GM21528 (cell line): ENCODE measurements around the gene INTS3.
"Not testable (repeated sequence)": the region's sequence is repeated elsewhere in the genome, so short reads cannot be mapped to it uniquely, and the experiment has no call there.

ENCODE experiments used
- ATAC-seq: cut with Tn5 transposase; IDR thresholded peaks from one replicate; pipeline ENCODE4 v1.9.1; 2021; ENCODE audit warnings: mild to moderate bottlenecking, moderate library complexity; ENCODE audit not compliant: unreplicated experiment, low FRiP score

Gene INTS3

DNA sequence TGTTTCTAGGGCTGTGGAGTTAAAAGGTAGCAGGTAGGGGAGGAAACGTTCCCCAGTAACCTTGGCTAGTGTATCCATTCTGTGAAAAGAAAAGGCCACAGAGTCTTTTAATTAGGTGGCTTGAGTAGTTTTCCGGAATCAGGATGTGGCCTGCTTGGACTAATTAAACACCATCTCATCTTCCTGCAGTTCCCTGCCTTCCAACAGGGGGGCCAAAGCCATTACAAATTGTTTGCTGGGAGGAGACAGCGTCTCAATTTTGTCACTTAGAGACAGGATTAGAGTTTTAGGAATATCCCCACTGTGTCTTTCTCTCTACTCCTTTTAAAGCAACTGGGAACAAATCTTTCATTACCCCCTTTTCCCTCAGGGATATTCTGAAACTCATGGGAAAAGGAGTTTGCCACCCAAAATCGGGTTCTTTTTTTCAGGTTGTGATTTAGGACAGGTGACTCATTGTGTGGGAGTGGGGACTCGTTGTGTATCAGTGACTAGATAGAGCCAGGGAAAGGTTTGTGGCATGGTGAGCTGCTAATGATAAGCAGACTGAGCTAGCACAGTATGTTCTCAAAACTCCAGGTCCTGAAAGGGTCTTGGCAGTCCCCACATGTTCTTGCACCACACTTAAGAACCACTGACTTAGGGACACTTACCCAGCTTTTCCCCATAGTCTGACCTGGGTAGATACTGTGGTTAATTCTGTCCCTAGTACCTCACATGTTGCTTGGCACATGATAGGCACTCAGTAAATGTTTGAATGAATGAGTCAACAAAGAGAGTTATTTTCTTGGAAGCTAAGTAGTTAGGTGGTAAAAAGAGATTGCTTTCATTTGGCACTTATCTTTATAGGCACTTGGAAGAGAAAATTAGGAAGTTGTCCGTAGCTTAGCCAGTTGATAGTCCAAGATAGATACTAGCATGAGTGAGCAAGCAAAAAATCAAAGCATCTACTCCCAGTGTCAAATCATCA lies 22.5 kb downstream of the INTS3 start:
- no peak for ATAC-seq

GRCh38 chr1:153752072-153752471 lies 24.2 kb downstream of the INTS3 start:
- ATAC-seq: no peak

- no peak for ATAC-seq
Measured at GRCh38 chr1:153752571-153753195, 24.8 kb downstream of the INTS3 start.

DNA sequence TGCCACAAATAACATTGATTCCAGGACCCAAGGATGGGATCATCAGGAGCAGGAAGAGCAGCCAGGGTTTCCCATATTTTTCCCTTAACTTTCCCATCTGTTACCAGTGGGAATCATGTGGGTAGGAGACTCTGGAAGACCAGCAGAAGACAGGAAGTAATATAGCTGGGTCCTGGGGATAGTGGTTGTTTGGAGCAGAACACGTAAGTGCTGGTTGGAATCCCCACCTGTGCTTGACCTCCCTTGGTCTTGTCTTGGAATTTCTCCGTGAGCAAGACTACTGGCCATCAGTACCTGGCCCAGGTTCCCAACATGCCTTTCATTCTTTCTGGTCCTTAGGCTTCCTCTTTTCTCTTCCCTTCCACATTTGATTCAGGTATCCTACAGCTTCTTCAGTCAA lies 26.4 kb downstream of the INTS3 start:
- ATAC-seq: no peak

DNA sequence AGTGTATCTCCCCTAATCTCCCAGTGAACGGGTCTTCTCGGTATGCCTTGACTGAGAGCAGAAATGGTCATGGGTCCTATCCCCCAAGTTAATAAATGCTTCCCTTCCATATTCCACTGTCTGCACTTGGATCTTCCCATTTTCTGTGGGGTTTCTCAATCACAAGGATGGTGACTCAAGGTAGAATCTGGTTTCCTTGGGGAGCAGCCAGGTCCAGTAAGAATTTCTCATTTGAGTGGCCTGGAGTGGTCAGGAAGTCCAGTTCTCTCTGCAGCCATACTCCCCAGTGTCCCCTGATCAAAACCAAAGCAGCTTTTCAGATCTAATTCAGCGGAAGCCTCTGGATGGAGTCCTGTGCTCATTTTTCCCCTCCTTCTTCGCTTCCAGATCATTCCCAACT lies 32.6 kb downstream of the INTS3 start:
- no peak for ATAC-seq

GRCh38 chr1:153763365-153764225 lies 35.7 kb downstream of the INTS3 start:
- ATAC-seq: no peak

DNA sequence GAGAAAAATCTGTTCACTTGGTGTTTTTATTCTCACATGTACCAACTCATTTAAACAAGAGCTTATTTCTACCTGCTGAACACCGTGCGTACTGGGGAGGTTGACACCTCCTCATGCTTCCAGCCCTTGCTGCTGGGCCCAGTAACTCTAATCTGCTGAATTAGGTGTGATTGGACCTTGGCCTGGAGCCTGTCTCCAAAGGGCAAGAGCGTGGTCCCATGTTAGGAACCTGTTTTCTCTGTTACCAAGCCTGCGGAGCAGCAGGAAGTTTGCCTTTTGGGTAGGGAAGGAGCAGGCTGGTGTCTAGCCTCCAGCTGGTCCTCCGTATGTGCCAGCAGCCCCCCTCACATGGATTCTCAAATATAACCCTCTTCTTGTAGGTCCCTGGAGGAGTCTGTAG lies 36.5 kb downstream of the INTS3 start:
- ATAC-seq: no peak

DNA sequence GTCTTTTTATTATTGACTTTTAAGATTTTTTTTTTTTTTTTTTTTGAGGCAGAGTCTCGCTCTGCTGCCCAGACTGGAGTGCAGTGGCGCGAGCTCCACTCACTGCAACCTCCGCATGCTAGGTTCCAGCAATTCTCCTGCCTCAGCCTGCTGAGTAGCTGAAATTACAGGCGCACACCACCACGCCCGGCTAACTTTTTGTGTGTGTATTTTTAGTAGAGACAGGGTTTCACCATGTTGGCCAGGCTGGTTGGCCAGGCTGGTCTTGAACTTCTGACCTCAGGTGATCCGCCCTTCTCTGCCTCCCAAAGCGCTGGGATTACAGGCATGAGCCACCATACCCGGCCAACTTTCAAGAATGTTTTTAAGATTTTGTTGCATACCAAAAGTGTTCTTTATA lies 38.8 kb downstream of the INTS3 start:
- not testable (repeated sequence) for ATAC-seq

DNA sequence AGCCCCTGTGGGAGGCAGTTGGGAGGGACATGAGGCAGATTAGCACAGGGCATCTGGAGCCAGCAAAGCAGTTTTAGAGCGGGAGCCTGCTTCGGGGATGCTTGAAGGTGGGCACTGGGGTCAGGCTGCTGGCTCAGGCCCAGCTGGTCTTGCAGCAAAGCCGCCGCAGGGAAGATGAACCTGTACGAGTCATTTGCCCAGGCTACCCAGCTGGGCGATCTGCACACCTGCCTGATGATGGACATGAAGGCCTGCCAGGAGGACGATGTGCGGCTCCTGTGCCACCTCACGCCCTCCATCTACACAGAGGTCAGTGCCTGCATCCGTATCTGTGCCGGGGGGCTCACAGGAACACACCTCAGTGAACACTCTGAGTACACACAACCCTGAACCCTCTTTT lies 39.7 kb downstream of the INTS3 start:
- no peak for ATAC-seq

DNA sequence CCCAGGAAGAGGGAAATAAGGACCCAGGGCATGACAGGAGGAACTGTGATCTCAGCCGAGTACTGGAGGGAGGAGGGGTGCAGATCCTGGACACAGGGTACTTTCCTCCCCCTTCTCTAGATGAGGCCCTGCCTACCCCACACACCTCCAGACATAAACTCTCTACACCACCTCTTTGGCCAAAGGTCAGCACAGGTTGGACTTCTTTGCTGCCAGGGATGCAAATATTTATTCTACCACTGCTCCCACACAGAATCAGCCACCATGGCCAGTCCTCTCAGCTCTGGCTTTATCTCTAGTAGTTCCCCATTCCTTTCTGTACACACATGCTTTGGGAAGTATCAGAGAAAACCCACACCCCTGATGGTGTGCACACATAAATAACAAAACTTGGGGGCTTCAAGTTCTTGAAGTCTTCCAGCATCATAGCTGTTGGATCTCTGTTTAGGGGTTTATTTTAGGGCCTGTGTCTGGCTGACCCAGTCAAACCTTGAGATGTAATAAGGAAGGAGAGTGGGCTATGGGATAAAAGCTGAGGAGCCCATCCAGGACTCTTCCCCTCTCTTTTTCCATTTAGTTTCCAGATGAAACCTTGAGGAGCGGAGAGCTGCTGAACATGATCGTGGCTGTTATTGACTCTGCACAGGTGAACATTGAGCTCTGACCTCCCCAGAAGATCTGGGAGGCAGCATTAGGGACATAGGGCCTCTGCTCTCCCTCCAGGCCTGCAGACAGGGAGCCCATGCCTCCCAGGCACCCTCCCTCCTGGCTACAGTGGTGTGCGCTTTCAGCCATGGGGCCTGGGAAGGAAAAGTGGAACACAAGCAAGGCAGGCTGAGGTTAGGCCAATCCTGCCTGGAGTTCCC lies 40.7 kb downstream of the INTS3 start:
- ATAC-seq: no peak

GRCh38 chr1:153769221-153769620 lies 41.4 kb downstream of the INTS3 start:
- no peak for ATAC-seq

- ATAC-seq: no peak
Measured at GRCh38 chr1:153770797-153771196, 42.9 kb downstream of the INTS3 start.

GRCh38 chr1:153771261-153771660 lies 43.4 kb downstream of the INTS3 start:
- no peak for ATAC-seq

DNA sequence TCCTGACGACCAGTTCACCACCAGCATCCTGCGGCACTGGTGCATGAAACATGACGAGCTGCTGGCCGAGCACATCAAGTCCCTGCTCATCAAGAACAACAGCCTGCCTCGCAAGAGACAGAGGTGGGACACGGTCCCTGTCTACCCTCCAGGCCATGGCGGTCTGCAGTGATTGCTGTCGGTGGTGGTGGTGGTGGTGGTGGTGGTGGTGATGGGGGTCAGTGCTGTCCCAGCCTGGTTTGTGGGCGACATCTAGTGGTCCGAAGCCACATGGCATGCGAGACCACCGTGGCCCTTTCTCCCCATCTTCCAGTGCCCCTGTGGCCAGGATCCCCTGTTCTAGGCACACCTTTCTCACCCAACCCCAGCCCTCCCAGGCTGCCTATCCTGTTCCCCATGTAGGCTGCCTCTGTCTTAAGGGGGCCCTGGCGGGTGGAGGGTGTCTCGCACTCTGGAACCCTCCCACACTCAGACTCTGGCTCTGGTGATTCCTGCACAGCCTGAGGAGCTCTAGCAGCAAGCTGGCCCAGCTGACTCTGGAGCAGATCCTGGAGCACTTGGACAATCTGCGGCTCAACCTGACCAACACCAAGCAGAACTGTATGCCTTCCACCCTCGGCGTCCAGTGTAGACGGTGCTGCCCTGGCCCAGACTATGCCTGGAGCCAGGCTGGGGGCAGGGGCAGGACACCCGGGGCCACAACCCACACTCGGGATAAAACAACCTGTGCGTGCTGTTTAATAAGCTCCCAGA lies 44.2 kb downstream of the INTS3 start:
- ATAC-seq: no peak

DNA sequence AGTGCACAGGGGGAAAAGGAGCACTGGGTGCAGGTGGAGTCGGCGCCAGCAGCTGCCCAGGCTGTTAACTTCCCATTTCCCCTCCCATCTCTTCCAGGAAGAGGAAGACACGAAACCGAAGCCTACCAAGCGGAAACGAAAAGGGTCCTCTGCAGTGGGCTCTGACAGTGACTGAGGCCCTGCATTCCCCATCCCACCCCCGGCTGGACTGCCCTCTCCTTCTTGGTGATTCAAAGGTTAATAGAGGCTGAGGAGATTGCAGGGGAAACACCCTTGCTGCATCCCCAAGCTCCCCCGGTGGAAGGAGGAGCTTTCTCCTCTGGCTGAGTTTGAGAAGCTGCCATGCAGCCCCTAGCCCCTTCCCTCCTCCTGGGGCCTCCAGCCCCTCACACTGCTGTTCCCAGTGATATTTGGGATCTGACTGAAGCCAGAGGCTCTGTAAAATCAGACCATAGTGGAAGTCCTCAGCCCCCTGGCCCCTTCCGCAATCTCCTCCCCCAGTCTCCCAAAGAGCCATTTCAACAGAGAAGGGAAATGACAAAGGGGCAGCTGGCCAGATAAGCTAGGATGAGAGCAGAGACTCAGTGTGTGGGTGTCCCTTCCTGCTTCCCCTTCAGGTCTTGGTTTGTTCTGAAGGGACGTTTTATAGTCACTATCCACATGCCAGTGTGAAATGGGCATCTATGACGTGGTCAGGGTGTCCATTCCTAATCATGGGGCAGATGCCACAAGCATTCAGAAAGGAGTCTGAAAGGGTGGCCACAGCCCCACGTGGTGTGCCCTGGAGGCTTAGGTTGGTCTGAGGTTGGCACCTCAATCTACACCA lies 45.5 kb downstream of the INTS3 start:
- ATAC-seq: no peak

DNA sequence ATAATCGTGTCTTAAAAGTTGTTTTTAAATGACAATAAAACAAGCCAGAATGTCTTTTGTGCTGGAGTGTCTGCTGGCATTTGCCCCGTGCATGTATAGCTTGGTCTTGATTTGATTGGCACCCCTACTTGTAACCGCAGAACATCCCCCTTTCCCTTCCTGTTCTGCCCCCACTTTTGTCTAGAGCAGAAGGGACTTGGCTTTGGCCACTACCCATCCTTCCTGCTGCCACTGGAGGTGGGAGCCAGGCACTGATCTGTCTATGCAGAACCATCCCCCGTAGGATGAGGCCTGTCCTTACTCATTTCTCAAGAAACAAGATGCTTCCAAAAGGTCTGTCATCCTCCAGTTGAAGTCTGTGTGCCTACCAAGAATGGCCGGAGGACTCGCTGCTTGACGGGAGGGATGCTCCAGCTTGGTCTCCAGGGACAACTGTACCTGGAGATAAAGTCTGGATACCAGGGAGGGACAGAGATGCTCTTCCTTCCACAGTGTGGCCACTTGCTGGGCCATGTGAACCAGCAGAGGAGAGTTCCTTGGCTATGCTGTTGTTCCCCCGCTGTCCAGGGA lies 46.3 kb downstream of the INTS3 start:
- ATAC-seq: no peak

DNA sequence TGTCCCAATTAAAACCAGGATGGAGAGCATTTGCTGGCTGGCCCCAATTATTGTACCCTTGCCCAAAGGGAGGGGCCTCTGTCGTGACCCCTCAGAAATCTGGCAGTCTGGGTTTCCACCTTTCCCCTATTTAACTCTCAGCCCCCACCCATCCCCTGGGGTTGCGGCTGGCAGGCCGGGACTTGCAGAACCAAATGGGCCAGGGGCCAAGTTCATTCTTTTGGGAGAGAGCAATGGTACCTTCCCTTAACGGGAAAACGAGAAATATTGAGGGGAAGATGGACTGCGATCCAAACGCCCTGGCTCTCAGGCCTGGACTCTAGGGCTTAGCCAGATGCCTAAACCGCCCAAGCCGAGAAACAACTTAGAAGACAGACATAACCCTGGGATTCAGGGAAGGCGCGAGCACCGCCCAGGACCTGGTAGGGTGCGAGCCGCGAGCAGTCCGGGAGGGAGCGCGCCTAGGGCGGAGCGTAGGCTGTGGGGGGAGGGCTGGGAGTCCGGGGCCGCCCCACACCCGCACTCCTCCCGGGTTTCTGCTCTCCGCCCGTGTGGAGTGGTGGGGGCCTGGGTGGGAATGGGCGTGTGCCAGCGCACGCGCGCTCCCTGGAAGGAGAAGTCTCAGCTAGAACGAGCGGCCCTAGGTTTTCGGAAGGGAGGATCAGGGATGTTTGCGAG lies 47.1 kb downstream of the INTS3 start, which contains the start of gene SLC27A3:
Gene SLC27A3 (plus strand): TSS at position 628 of the 678 bp plus-strand sequence. CDS start 91 bp downstream, outside the sequence.
- ATAC-seq: peak; percentile 28
